IPS DF 4.7 (cell line): ENCODE data around the gene NFKBIL1.
"Not testable (repeated sequence)": the region's sequence is repeated elsewhere in the genome, so short reads cannot be mapped to it uniquely, and the experiment has no call there.

Experiments used
- DNase-seq: peaks from one replicate; pipeline ENCODE4 v3.0.0-alpha.2; 2013; ENCODE audit warnings: low spot score; ENCODE audit errors: extremely low read depth

NFKBIL1 gene, protein sequence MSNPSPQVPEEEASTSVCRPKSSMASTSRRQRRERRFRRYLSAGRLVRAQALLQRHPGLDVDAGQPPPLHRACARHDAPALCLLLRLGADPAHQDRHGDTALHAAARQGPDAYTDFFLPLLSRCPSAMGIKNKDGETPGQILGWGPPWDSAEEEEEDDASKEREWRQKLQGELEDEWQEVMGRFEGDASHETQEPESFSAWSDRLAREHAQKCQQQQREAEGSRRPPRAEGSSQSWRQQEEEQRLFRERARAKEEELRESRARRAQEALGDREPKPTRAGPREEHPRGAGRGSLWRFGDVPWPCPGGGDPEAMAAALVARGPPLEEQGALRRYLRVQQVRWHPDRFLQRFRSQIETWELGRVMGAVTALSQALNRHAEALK

DNA sequence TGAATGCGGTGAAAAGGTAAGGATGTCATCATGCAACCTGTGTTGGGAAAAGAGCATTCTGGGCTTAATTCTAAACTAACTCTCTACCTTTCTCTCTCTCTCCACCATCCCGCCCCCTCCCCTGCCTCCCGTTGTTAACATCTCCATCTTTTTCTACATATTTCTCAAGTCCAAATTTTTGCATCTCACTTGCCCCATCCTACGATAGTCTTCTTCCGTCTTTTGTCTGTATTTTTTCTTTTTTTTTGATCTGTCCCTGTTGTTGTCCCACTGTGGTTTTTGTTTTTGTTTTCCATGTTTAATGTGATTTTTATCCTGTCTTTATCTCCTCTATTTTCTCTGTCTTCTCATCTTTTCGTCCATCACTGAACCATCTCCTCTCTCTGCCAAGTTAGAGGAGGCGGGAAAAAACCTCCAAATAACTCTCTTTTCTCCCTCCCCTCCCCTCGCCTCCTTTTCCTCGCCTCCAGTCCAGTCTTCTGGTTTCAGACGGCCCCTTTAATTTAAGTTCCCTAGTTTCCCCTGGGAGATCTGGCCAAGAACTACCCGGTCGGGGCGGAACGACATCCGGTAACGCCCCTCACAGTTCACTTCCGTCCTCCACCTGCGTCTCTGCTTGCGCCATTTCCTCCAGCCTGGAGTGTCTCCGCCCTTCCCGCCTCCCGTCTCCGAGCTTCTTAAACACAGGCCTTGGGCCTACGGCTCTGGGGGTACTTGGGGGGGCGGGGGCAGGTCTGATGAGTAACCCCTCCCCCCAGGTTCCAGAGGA is at the start of gene NFKBIL1:
TSS of gene NFKBIL1 (plus strand) at position 651 of the 769 bp plus-strand sequence. CDS start at position 738, 87 bp downstream.
- DNase-seq: no peak

DNA sequence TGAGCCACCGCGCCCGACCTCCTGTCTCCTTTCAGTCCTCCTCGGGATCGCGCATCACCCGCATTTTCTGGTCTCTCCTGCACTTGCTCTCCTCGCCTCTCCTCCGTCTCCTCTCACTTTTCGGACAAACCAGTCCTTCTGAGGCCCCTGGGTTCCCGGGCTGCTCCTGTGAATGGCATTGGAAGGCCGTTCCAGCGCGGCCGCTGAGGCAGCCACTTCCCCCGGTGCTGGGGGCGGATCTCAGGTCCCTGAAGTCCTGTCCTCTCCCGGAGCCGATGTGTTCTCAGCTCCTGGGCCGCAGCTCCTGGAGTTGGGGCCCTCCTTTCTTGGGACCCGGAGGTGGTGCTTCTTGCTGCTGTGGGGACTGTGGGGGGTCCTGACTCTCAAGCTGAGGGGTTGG is 48.7 kb upstream of the NFKBIL1 start:
- no peak for DNase-seq

DNA sequence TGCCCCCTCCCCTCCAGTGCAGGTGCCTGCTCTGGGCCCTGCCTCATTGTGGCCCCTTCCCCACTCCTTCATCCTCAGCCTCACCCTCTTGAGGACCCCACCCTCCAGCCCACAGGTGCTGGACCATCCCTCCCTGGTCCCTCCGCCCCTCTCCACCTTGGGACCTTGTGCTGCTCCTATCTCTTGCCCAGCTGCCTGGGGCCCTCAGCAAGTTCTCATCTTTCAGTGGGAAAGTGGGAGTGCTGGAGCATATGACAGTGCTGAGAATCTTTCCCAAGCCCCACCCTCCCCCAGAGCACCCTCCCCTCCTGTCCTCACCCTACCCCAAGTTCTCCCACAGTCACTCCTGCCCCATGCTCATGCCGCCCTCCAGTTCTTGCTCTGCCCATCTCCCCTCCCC is 47.8 kb upstream of the NFKBIL1 start:
- not testable (repeated sequence) for DNase-seq

DNA sequence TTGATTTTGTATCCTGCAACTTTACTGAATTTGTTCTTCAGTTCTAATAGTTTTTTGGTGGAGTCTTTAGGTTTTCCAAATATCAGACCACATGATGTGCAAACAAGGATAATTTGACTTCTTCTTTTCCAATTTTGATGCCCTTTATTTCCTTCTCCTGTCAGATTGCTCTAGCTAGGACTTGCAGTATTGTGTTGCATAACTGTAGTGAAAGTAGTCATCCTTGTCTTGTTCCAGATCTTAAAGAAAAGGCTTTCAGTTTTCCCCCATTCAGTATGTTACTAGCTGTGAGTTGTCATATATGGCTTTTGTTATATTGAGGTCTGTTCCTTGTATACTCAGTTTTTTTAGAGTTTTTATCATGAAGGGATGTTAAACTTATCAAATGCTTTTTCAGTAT is 44.8 kb upstream of the NFKBIL1 start:
- DNase-seq: no peak

DNA sequence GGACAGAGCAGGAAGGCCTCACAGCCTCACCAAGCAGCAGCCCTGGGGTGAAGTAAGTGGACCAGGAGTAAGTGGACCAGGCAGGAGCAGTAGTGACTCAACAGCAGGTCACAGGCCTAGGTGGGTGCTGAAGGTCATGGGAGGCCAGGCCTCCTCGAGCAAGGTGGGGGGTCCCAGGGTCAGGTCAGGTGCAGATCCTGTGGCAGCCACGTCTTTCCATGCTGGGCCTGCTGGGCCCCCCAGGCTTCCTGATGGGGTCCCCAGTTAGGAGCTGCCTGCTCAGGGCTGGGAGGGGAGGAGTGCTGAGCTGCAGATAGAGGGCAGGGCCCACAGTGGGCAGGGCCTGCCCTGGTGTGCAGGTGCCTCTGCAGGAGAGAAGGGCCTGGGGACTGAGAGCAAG is 38.4 kb upstream of the NFKBIL1 start:
- DNase-seq: not testable (repeated sequence)

DNA sequence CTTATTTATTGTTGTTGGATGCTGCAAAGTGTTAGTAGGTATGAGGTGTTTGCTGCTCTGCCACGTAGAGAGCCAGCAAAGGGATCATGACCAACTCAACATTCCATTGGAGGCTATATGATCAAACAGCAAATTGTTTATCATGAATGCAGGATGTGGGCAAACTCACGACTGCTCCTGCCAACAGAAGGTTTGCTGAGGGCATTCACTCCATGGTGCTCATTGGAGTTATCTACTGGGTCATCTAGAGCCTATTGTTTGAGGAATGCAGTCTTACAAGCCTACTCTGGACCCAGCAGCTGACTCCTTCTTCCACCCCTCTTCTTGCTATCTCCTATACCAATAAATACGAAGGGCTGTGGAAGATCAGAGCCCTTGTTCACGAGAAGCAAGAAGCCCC is 37.4 kb upstream of the NFKBIL1 start:
- no peak for DNase-seq

DNA sequence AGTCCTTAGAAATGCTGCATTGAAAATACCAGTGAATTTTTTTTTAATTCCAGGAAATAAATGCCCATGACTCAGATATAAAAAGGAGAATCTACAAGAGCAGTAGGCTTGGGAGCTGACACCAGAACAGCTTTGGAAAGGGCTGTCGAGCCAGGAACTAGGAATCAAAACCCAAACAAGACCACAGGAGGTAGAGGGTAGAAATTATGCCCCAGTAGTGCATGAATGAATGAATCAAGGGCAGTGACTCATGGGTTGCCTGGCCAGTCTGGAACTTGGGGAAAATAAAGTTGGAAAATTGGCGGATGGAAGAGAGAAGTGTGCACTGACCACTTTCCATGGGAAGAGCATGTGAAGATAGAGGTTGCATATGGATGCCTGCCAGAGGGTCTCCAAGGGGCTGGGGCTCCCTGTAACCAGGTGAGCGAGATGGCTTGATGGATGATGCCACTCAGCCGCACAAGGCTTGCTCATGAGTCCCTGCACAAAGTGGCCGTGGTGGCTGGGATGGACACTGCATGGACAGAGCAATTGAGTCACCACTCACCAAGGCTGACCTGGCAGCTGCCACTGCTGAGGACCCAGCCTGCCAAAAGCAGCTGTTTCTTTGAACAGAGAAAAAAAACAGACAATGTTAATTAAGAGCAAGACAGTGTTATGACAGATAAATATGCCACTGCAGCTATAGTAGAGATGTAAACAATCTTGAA is 33.8 kb upstream of the NFKBIL1 start:
- DNase-seq: no peak

DNA sequence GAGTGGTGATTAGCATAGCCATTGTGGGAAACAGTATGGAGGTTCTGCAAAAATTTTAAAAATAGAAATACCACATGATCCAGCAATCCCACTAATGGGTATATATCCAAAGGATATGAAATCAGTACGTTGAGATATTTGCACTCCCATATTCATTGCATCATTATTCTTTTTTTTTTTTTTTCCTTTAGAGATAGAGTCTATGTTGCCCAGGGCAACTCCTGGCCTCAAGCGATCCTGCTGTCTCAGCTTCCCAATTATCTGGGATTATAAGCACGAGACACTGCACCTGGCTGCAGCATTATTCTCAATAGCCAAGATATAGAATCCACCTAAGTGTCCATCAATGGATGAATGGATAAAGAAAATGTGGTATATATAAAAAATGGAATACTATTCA is 25.6 kb upstream of the NFKBIL1 start:
- no peak for DNase-seq

DNA sequence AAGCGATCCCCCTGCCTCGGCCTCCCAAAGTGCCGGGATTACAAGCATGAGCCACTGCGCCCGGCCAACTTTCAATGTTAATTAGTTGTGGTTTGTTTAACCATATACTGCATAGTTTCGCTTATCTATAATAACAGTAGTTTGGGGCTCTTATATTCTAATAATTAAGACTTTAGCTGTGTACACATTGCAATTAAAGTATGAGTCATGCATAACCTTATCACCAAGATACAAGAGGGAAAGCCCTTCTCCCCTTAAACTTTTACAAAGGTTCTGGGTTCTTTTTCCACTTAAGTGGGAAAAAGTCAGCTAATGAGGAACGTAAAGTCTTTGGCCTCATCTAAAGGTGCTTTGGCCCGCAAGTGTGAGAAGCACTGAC is 21.9 kb upstream of the NFKBIL1 start:
- DNase-seq: no peak

DNA sequence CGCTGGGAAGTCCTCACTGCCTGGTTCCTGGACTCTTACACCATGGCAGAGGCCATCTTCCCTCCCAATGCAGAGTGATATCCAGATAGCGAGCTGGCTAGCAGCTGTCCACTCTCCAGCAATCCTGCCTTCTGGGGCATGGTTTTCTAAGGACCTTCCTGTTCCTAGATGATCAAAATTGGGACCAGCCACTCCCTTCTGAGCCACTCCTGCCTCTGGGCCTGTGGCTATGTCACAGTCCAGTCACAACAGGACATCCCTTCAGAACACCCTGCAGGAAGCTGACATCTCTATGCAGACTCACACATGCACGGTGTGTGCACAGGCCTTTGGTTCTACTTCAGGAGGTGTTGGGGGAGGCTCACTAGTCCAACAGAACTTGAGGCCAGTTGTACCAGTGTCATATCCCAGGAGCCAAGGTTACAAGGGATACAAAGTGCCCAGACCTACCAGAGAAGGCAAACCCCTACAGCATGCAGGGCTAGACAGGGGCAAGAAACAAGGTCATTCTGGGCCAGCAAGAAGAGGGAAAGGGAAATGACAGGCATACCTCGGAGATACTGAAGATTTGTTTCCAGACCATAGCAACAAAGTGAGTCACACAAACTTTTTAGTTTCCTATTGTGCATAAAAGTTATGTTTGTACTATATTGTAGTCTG is 21.3 kb upstream of the NFKBIL1 start:
- DNase-seq: no peak

DNA sequence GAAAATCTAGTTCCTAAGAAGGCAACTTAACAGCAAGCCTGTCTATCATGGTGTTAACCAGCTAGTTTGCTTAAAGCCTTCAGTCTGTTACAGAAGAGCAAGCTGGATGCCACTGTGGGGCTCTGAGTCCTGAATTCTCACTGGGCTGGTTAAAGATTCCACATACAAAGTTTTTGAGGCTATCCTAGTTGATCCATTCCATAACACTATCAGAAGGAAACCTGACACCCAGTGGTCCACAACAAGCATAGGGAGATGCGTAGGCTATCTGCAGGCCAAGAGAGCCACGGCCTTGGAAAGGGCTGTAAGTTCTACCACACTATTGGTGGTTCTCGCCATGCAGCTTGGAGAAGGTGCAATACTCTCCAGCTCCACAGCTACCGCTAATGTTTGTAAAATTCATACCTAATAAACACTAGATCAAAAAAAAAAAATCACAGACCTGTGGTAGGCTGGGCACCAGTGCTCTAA is 19.1 kb upstream of the NFKBIL1 start:
- no peak for DNase-seq

DNA sequence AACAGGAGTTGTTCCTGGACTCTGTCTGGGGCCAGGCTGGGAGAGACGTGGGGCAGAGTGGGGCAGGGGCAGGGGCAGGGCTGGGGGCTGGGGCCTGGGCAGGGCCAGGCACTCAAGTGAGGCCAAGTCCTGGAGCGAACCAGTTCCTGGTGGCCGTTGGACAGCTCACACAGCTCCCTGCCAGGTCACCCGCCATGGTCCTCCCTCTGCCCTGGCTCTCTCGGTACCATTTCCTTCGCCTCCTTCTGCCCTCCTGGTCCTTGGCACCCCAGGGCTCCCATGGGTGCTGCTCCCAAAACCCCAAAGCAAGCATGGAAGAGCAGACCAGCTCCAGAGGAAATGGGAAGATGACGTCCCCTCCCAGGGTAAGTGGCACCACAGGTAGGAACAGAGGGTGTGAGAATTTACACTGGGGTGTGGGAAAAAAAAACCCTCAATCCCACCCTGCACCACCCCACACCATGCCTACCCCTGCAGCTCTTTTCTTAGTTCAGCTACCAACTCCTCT is 18.5 kb upstream of the NFKBIL1 start, which contains the start of gene MCCD1:
TSS of gene MCCD1 (plus strand) at position 142 of the 508 bp plus-strand sequence. CDS start at position 195, 53 bp downstream.
- DNase-seq: no peak

DNA sequence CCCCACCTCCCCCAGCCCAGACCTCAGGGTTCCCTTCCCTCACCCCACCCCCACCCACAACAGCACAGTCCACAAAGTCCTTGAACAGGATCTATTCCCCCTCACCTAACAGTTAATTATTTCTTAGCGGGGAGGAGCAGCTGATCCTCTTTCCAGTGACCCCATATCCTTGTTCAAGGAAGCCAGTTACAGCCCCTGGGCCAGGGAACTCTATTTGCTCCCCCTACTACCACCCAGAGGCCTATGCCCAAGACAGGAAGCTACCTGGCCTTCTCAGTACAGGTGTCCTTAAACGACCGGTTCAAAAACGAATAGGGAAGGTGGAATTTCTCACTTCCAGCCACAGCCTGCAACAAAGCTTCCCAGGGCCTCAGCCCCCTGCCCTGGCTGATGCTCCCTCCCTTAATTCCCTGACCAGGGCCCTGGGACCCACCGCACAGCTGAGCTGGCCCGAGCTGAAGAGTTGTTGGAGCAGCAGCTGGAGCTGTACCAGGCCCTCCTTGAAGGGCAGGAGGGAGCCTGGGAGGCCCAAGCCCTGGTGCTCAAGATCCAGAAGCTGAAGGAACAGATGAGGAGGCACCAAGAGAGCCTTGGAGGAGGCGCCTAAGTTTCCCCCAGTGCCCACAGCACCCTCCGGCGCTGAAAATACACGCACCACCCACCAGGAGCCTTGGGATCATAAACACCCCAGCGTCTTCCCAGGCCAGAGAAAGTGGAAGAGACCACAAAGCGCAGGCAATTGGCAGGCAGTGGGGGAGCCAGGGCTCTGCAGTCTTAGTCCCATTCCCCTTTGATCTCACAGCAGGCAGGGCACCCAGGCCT is 17.9 kb upstream of the NFKBIL1 start:
- DNase-seq: no peak

DNA sequence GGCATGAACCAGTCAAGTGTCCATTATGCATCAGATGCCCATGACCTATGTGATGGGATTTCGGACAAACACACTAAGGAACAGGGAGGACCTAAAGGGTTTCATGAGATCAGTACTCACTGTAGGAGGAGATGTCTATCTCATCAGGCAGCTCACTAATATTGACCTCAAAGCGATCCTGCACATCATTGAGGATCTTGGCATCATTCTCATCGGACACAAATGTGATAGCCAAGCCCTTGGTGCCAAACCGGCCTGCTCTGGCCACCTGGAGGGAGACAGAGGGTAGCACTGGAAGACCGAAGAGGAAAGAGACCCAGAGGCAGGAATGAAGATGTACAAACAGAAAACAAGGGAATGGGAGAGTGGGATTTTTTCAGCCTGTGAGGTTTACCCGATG is 16.7 kb upstream of the NFKBIL1 start:
- no peak for DNase-seq

DNA sequence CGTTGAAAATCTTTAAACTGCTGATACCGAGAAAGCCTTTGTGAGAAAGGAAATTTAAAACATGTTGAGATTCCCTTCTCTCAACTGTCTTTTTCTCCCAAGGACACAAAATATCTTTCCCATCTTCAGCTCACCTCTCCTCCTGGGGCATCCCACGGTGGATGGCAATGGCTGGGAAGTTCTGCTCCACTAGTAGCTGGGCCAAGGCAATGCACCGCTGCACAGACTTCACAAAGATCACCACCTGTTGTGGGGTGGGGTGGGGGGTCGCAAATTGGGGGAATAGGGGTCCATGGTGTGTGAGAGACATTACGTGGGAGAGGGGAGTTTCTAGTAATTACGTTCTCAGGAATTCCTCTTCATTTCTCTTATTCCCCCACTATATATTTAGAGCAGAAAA is 16.2 kb upstream of the NFKBIL1 start:
- DNase-seq: no peak

DNA sequence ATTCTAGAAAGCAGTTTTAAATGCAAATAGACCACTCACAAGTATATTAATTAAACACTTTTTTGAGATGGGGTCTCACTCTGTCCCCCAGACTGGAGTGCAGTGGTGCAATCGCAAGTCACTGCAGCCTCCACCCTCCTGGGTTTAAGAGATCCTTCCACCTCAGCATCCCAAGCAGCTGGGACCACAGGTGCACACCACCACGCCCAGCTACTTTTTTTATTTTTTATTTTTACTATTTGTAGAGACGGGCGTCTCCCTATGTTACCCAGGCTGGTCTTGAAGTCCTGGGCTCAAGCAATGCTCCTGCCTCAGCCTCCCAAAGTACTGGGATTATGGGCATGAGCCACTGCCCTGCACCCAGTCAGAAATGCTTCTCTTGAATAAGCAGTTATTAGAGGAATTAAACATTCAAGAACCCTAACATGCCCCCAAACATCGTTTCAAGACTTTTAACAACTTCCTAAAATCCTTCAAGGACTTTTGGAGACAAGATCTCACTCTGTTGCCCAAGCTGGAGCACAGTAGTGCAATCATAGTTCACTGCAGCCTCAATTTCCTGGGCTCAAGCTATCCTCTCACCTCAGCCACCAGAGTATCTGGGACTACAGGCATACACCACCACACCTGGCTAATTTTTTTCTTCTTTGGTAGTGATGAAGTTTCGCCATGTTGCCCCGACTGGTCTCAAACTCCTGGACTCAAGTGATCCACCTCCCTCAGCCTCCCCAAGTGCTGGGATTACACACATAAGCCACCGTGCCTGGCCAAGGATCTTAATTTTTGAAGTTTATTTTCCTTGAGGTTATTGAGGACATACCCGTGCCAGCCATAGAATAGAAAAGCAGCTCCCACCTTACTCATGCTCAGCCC is 15.4 kb upstream of the NFKBIL1 start:
- DNase-seq: no peak

DNA sequence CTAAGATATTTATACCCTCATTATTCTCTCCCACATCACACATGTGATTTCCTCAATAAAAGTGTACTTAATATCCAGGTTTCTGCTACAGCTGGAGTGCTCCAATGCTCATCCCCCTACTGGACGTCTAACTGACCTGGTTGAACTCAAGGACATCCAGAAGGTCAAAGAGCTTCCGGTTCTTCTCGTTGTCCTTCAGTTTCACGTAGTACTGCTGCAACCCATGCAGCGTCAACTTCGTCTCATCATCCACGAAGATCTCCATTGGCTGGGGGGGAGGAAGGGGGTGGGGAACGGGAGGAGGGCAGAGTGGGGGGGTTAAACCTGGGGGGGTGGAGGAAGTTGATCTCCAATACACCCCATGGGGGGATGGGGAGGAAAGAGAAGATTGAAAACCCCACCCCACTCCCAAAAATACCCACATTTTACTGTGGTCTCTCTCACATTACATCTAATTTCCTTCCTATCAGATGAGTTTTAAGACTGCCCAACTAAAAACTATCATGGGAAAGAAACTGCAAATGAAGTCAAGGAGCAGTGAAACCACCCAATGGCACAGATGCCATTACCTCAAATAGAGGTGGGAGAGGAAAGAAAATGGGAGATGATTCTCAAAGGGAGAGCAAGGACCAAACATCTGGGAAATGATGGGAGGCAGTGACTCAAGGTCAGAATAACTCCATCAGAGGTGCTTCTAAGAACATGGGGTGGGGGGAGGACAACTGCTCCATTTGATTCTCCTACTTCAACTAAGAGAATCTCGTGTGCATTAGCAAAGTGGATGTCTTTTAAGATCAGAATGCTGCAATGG is 14.6 kb upstream of the NFKBIL1 start:
- no peak for DNase-seq

DNA sequence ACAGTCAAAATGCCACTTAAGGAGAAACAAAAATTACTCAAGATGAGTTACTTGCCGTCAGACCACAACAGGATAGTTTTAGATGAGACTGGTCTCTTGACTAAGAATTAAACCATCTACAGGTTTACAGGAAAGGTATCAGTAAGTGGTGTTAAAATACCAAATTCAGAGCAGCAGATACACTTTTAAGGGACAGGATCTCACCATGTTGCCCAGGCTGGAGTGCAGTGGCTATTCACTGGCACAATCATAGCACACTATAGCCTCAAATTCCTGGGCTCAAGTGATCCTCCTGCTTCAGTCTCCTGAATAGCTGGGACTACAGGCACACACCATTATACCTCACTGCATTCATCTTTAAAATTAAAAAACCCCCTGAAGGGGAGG is 14.0 kb upstream of the NFKBIL1 start:
- no peak for DNase-seq

DNA sequence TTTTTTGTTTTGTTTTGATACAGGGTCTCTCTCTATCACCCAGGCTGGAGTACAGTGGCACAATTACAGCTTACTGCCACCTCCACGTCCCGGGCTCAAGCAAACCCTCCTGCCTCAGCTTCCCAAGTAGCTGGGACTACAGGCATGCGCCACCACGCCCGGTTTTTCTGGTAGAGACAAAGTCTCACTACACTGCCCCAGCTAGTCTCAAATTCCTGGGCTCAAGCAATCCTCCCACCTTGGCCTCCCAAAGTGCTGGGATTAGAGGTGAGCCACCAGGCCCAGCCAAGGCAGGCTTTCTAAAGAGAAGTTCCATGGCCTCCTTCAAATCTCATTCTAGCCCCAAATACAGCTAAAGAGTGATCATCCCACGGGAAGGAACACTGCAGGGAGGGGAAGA is 13.4 kb upstream of the NFKBIL1 start:
- DNase-seq: no peak
